ENCODE data around the gene MPPED2. TPM values are rescaled to one million over a fixed set of nuclear protein-coding genes. Genes with fewer than 3 reads are reported as not detected.
"Not testable (repeated sequence)": the region's sequence is repeated elsewhere in the genome, so short reads cannot be mapped to it uniquely, and the experiment has no call there.

The MPPED2 gene
- polyA plus RNA-seq, 1 donor from 2014 or later = 0.65 TPM

GRCh38 chr11:30560206-30561106 is 25.7 kb downstream of the MPPED2 start:
- Mint-ChIP-seq H3K4me1 (peaks cover 0 to 2% (median 0%) of the 10 kb centered on the region in 3 donors), H3K9me3 (peaks cover 0 to 2% (median 0%) of the 10 kb centered on the region in 3 donors), H3K27me3 (peaks cover 3% of the 10 kb centered on the region), H3K27ac (no peak overlapping the region), H3K36me3 (no peaks in the 10 kb centered on the region), H3K4me3 (no peak overlapping the region)

- Mint-ChIP-seq H3K9me3 (peaks cover 0 to 2% (median 0%) of the 10 kb centered on the region in 3 donors), H3K4me3 (no peak overlapping the region), H3K36me3 (no peaks in the 10 kb centered on the region), H3K27me3 (peaks cover 2% of the 10 kb centered on the region), H3K27ac (no peak overlapping the region), H3K4me1 (peaks cover 0 to 2% (median 0%) of the 10 kb centered on the region in 3 donors)
These were observed 27.1 kb downstream of the MPPED2 start for GRCh38 chr11:30559004-30559403.

GRCh38 chr11:30554587-30554986 is 31.6 kb downstream of the MPPED2 start:
- H3K4me3 Mint-ChIP-seq, H3K36me3 Mint-ChIP-seq, H3K27me3 Mint-ChIP-seq, H3K4me1 Mint-ChIP-seq, H3K27ac Mint-ChIP-seq, H3K9me3 Mint-ChIP-seq: not testable (repeated sequence)

GRCh38 chr11:30553521-30554110 is 32.5 kb downstream of the MPPED2 start:
- no peaks in the 10 kb centered on the region for H3K36me3 Mint-ChIP-seq
- no peak overlapping the region for H3K27ac Mint-ChIP-seq
- no peaks in the 10 kb centered on the region for H3K9me3 Mint-ChIP-seq
- H3K4me1 Mint-ChIP-seq = no peaks in the 10 kb centered on the region
- H3K27me3 Mint-ChIP-seq = peaks cover under 1% of the 10 kb centered on the region
- H3K4me3 Mint-ChIP-seq = no peak overlapping the region

GRCh38 chr11:30552839-30553238 is 33.3 kb downstream of the MPPED2 start:
- H3K9me3 Mint-ChIP-seq = no peaks in the 10 kb centered on the region
- H3K4me1 Mint-ChIP-seq = no peaks in the 10 kb centered on the region
- no peaks in the 10 kb centered on the region for H3K27me3 Mint-ChIP-seq
- no peak overlapping the region for H3K27ac Mint-ChIP-seq
- H3K4me3 Mint-ChIP-seq = no peak overlapping the region
- no peaks in the 10 kb centered on the region for H3K36me3 Mint-ChIP-seq

GRCh38 chr11:30550022-30550542 is 36.1 kb downstream of the MPPED2 start:
- peaks cover 0 to 4% (median 0%) of the 10 kb centered on the region in 3 donors for H3K9me3 Mint-ChIP-seq
- no peak overlapping the region for H3K27ac Mint-ChIP-seq
- no peaks in the 10 kb centered on the region for H3K36me3 Mint-ChIP-seq
- no peak overlapping the region for H3K4me3 Mint-ChIP-seq
- H3K27me3 Mint-ChIP-seq = no peaks in the 10 kb centered on the region
- H3K4me1 Mint-ChIP-seq = no peaks in the 10 kb centered on the region

GRCh38 chr11:30549565-30549964 is 36.6 kb downstream of the MPPED2 start:
- H3K9me3 Mint-ChIP-seq = peaks cover 0 to 4% (median 0%) of the 10 kb centered on the region in 3 donors
- no peak overlapping the region for H3K4me3 Mint-ChIP-seq
- H3K4me1 Mint-ChIP-seq = no peaks in the 10 kb centered on the region
- no peaks in the 10 kb centered on the region for H3K27me3 Mint-ChIP-seq
- no peaks in the 10 kb centered on the region for H3K36me3 Mint-ChIP-seq
- no peak overlapping the region for H3K27ac Mint-ChIP-seq

- no peaks in the 10 kb centered on the region for H3K36me3 Mint-ChIP-seq
- H3K4me1 Mint-ChIP-seq = no peaks in the 10 kb centered on the region
- H3K9me3 Mint-ChIP-seq = peaks cover 0 to 4% (median 0%) of the 10 kb centered on the region in 3 donors
- H3K27ac Mint-ChIP-seq = no peak overlapping the region
- H3K27me3 Mint-ChIP-seq = no peaks in the 10 kb centered on the region
- H3K4me3 Mint-ChIP-seq = no peak overlapping the region
These were observed 39.8 kb downstream of the MPPED2 start for GRCh38 chr11:30546334-30546733.

GRCh38 chr11:30545507-30545906 is 40.6 kb downstream of the MPPED2 start:
- H3K9me3 Mint-ChIP-seq = peaks cover 0 to 4% (median 0%) of the 10 kb centered on the region in 3 donors
- no peak overlapping the region for H3K4me3 Mint-ChIP-seq
- H3K4me1 Mint-ChIP-seq = no peaks in the 10 kb centered on the region
- no peak overlapping the region for H3K27ac Mint-ChIP-seq
- H3K36me3 Mint-ChIP-seq = no peaks in the 10 kb centered on the region
- no peaks in the 10 kb centered on the region for H3K27me3 Mint-ChIP-seq

- Mint-ChIP-seq H3K9me3 (peaks cover 0 to 5% (median 0%) of the 10 kb centered on the region in 3 donors), H3K4me1 (no peaks in the 10 kb centered on the region), H3K27ac (no peak overlapping the region), H3K36me3 (no peaks in the 10 kb centered on the region), H3K27me3 (no peaks in the 10 kb centered on the region), H3K4me3 (no peak overlapping the region)
These were observed 43.1 kb downstream of the MPPED2 start for GRCh38 chr11:30543066-30543465.

GRCh38 chr11:30540781-30541180 is 45.4 kb downstream of the MPPED2 start:
- H3K27me3 Mint-ChIP-seq = no peaks in the 10 kb centered on the region
- peaks cover 0 to 5% (median 0%) of the 10 kb centered on the region in 3 donors for H3K9me3 Mint-ChIP-seq
- no peak overlapping the region for H3K4me3 Mint-ChIP-seq
- no peaks in the 10 kb centered on the region for H3K36me3 Mint-ChIP-seq
- no peak overlapping the region for H3K27ac Mint-ChIP-seq
- no peaks in the 10 kb centered on the region for H3K4me1 Mint-ChIP-seq

- H3K36me3 Mint-ChIP-seq = no peaks in the 10 kb centered on the region
- H3K9me3 Mint-ChIP-seq = peaks cover 0 to 1% (median 0%) of the 10 kb centered on the region in 3 donors
- H3K4me1 Mint-ChIP-seq = no peaks in the 10 kb centered on the region
- H3K27me3 Mint-ChIP-seq = no peaks in the 10 kb centered on the region
- H3K27ac Mint-ChIP-seq = no peak overlapping the region
- peak overlapping the region in 1 of 4 donors; percentile 0 for H3K4me3 Mint-ChIP-seq
These were observed 47.9 kb downstream of the MPPED2 start for GRCh38 chr11:30538251-30538650.

- H3K27ac Mint-ChIP-seq = no peak overlapping the region
- no peaks in the 10 kb centered on the region for H3K36me3 Mint-ChIP-seq
- no peaks in the 10 kb centered on the region for H3K27me3 Mint-ChIP-seq
- no peak overlapping the region for H3K4me3 Mint-ChIP-seq
- H3K4me1 Mint-ChIP-seq = no peaks in the 10 kb centered on the region
- peaks cover 0 to 1% (median 0%) of the 10 kb centered on the region in 3 donors for H3K9me3 Mint-ChIP-seq
These were observed 50.3 kb downstream of the MPPED2 start for GRCh38 chr11:30535818-30536217.

- H3K27ac Mint-ChIP-seq = no peak overlapping the region
- no peaks in the 10 kb centered on the region for H3K9me3 Mint-ChIP-seq
- H3K36me3 Mint-ChIP-seq = no peaks in the 10 kb centered on the region
- H3K4me3 Mint-ChIP-seq = no peak overlapping the region
- no peaks in the 10 kb centered on the region for H3K4me1 Mint-ChIP-seq
- H3K27me3 Mint-ChIP-seq = no peaks in the 10 kb centered on the region
These were observed 52.7 kb downstream of the MPPED2 start for GRCh38 chr11:30533445-30533947.

- Mint-ChIP-seq H3K4me3 (no peak overlapping the region), H3K27me3 (peaks cover 6% of the 10 kb centered on the region), H3K36me3 (no peaks in the 10 kb centered on the region), H3K4me1 (no peaks in the 10 kb centered on the region), H3K27ac (no peak overlapping the region), H3K9me3 (no peaks in the 10 kb centered on the region)
These were observed 58.6 kb downstream of the MPPED2 start for GRCh38 chr11:30527566-30527965.

All from IgD-negative memory B cell (primary cell).